ENCODE results near the gene RGMA. TPM values are rescaled to one million over a fixed set of nuclear protein-coding genes. Genes with fewer than 3 reads are reported as not detected.
A peak's percentile ranks its signal among the peaks of the same experiment; 100 is the strongest.

RGMA gene
- total RNA-seq, 2 experiments from 2014 or later = 0.12 to 0.21 TPM

GRCh38 chr15:93088200-93088980 lies 621 bp downstream of the RGMA start:
- H3K27me3 Mint-ChIP-seq = peaks cover 54% of the 10 kb centered on the region
- POLR2A ChIA-PET = interaction anchor here (0.6 to 1.2 kb wide), 2 partner anchors 29 to 78 kb away, joined by 3 read pairs; no protein-coding TSS in a partner anchor
- peaks cover 12% of the 10 kb centered on the region for H3K4me1 Mint-ChIP-seq (ENCODE audit: low read depth)
- no peak overlapping the region for H3K27ac Mint-ChIP-seq
- no peaks in the 10 kb centered on the region for H3K36me3 Mint-ChIP-seq
- H3K9me3 Mint-ChIP-seq = no peaks in the 10 kb centered on the region
- CTCF ChIA-PET = interaction anchor here (0.5 to 2.5 kb wide), 39 partner anchors 10 to 1491 kb away, joined by 3 to 29 read pairs (median 5); no protein-coding TSS in a partner anchor
- DNase-seq = peak; percentile 19
- peak overlapping the region; percentile 67 for H3K4me3 Mint-ChIP-seq
- intact Hi-C loops (cut with micrococcal nuclease) = loop anchor here (5.0 to 10.0 kb wide), 3 partner anchors 56 to 246 kb away; no protein-coding TSS in a partner anchor

- intact Hi-C loops (cut with micrococcal nuclease) = loop anchor here (5.0 to 10.0 kb wide), 3 partner anchors 56 to 247 kb away; no protein-coding TSS in a partner anchor
- DNase-seq = peak; percentile 83
- H3K4me1 Mint-ChIP-seq (ENCODE audit: low read depth) = peaks cover 12% of the 10 kb centered on the region
- POLR2A ChIA-PET = interaction anchor here (0.6 to 1.2 kb wide), 2 partner anchors 29 to 79 kb away, joined by 3 read pairs; no protein-coding TSS in a partner anchor
- peaks cover 54% of the 10 kb centered on the region for H3K27me3 Mint-ChIP-seq
- H3K27ac Mint-ChIP-seq = no peak overlapping the region
- CTCF ChIA-PET = interaction anchor here (0.5 to 2.5 kb wide), 49 partner anchors 9 to 1236 kb away, joined by 3 to 29 read pairs (median 4); no protein-coding TSS in a partner anchor
- H3K4me3 Mint-ChIP-seq = peak overlapping the region; percentile 67
- no peaks in the 10 kb centered on the region for H3K36me3 Mint-ChIP-seq
- no peaks in the 10 kb centered on the region for H3K9me3 Mint-ChIP-seq
Measured at GRCh38 chr15:93087825-93088199, 1.2 kb downstream of the RGMA start.

- Mint-ChIP-seq H3K36me3 (no peaks in the 10 kb centered on the region), H3K9me3 (no peaks in the 10 kb centered on the region), H3K27me3 (peaks cover 57% of the 10 kb centered on the region), H3K4me3 (no peak overlapping the region), H3K4me1 (ENCODE audit: low read depth) (peaks cover 12% of the 10 kb centered on the region), H3K27ac (no peak overlapping the region)
- ChIA-PET POLR2A (no interaction called here), CTCF (interaction anchor here (0.5 to 2.5 kb wide), 3 partner anchors 10 to 37 kb away, joined by 3 to 12 read pairs (median 3); no protein-coding TSS in a partner anchor)
- intact Hi-C loops (cut with micrococcal nuclease) = loop anchor here (5.0 to 10.0 kb wide), 3 partner anchors 54 to 248 kb away; no protein-coding TSS in a partner anchor
- DNase-seq = no peak
Measured at GRCh38 chr15:93086791-93087190, 2.2 kb downstream of the RGMA start.

GRCh38 chr15:93085692-93086091 lies 3.3 kb downstream of the RGMA start:
- H3K36me3 Mint-ChIP-seq = no peaks in the 10 kb centered on the region
- ChIA-PET POLR2A (no interaction called here), CTCF (no interaction called here)
- H3K9me3 Mint-ChIP-seq = no peaks in the 10 kb centered on the region
- no peak overlapping the region for H3K4me3 Mint-ChIP-seq
- intact Hi-C loops (cut with micrococcal nuclease) = loop anchor here (5.0 to 10.0 kb wide), 3 partner anchors 53 to 249 kb away; no protein-coding TSS in a partner anchor
- H3K27ac Mint-ChIP-seq = no peak overlapping the region
- DNase-seq = no peak
- H3K4me1 Mint-ChIP-seq (ENCODE audit: low read depth) = peaks cover 12% of the 10 kb centered on the region
- peaks cover 62% of the 10 kb centered on the region for H3K27me3 Mint-ChIP-seq

GRCh38 chr15:93082861-93083260 lies 6.2 kb downstream of the RGMA start:
- ChIA-PET POLR2A (no interaction called here), CTCF (interaction anchor here (0.6 to 1.5 kb wide), 2 partner anchors 260 to 1037 kb away, joined by 3 to 4 read pairs; no protein-coding TSS in a partner anchor)
- Mint-ChIP-seq H3K27me3 (peaks cover 50% of the 10 kb centered on the region), H3K9me3 (no peaks in the 10 kb centered on the region), H3K4me3 (no peak overlapping the region), H3K27ac (no peak overlapping the region), H3K36me3 (no peaks in the 10 kb centered on the region), H3K4me1 (ENCODE audit: low read depth) (peaks cover 5% of the 10 kb centered on the region)
- DNase-seq = no peak
- intact Hi-C loops (cut with micrococcal nuclease) = loop anchor here (10.0 kb wide), 2 partner anchors 142 to 252 kb away; no protein-coding TSS in a partner anchor

GRCh38 chr15:93081399-93081798 lies 7.6 kb downstream of the RGMA start:
- Mint-ChIP-seq H3K27me3 (peaks cover 38% of the 10 kb centered on the region), H3K4me1 (ENCODE audit: low read depth) (no peaks in the 10 kb centered on the region), H3K36me3 (no peaks in the 10 kb centered on the region), H3K9me3 (no peaks in the 10 kb centered on the region), H3K4me3 (no peak overlapping the region), H3K27ac (no peak overlapping the region)
- POLR2A ChIA-PET = no interaction called here
- intact Hi-C loops (cut with micrococcal nuclease) = loop anchor here (10.0 kb wide), 2 partner anchors 143 to 253 kb away; no protein-coding TSS in a partner anchor
- CTCF ChIA-PET = interaction anchor here (0.6 kb wide), 1 partner anchor 11 kb away, joined by 3 read pairs; no protein-coding TSS in a partner anchor
- no peak for DNase-seq

GRCh38 chr15:93080451-93080850 lies 8.6 kb downstream of the RGMA start:
- CTCF ChIA-PET = no interaction called here
- H3K4me3 Mint-ChIP-seq = no peak overlapping the region

GRCh38 chr15:93076875-93077274 lies 12.1 kb downstream of the RGMA start:
- no peaks in the 10 kb centered on the region for H3K9me3 Mint-ChIP-seq
- CTCF ChIA-PET = interaction anchor here (1.9 to 2.4 kb wide), 2 partner anchors 11 to 279 kb away, joined by 7 to 12 read pairs; partner anchors contain the start of gene RGMA
- peaks cover 8% of the 10 kb centered on the region for H3K4me1 Mint-ChIP-seq (ENCODE audit: low read depth)
- H3K4me3 Mint-ChIP-seq = no peak overlapping the region
- H3K27me3 Mint-ChIP-seq = peaks cover 47% of the 10 kb centered on the region
- POLR2A ChIA-PET = no interaction called here
- H3K27ac Mint-ChIP-seq = no peak overlapping the region
- H3K36me3 Mint-ChIP-seq = no peaks in the 10 kb centered on the region
- DNase-seq = no peak
- intact Hi-C loops (cut with micrococcal nuclease) = no loop called here

More at GRCh38 chr15:93080451-93080850, 8.6 kb downstream of the RGMA start:
- H3K27me3 Mint-ChIP-seq = peaks cover 34% of the 10 kb centered on the region
- H3K36me3 Mint-ChIP-seq = no peaks in the 10 kb centered on the region
- no peaks in the 10 kb centered on the region for H3K4me1 Mint-ChIP-seq (ENCODE audit: low read depth)
- DNase-seq = no peak
- no peak overlapping the region for H3K27ac Mint-ChIP-seq
- POLR2A ChIA-PET = no interaction called here
- H3K9me3 Mint-ChIP-seq = no peaks in the 10 kb centered on the region
- intact Hi-C loops (cut with micrococcal nuclease) = loop anchor here (10.0 kb wide), 2 partner anchors 144 to 254 kb away; no protein-coding TSS in a partner anchor

GRCh38 chr15:93076217-93076616 lies 12.8 kb downstream of the RGMA start:
- H3K27ac Mint-ChIP-seq = no peak overlapping the region
- POLR2A ChIA-PET = no interaction called here
- CTCF ChIA-PET = interaction anchor here (1.9 to 2.4 kb wide), 2 partner anchors 12 to 279 kb away, joined by 7 to 12 read pairs; partner anchors contain the start of gene RGMA
- DNase-seq = no peak
- peaks cover 50% of the 10 kb centered on the region for H3K27me3 Mint-ChIP-seq
- no peak overlapping the region for H3K4me3 Mint-ChIP-seq
- intact Hi-C loops (cut with micrococcal nuclease) = no loop called here
- no peaks in the 10 kb centered on the region for H3K36me3 Mint-ChIP-seq
- no peaks in the 10 kb centered on the region for H3K9me3 Mint-ChIP-seq
- H3K4me1 Mint-ChIP-seq (ENCODE audit: low read depth) = peaks cover 10% of the 10 kb centered on the region

GRCh38 chr15:93074599-93074998 lies 14.4 kb downstream of the RGMA start:
- Mint-ChIP-seq H3K4me1 (ENCODE audit: low read depth) (peaks cover 10% of the 10 kb centered on the region), H3K9me3 (no peaks in the 10 kb centered on the region), H3K27ac (no peak overlapping the region), H3K27me3 (peaks cover 42% of the 10 kb centered on the region), H3K36me3 (no peaks in the 10 kb centered on the region), H3K4me3 (no peak overlapping the region)
- ChIA-PET POLR2A (no interaction called here), CTCF (no interaction called here)
- intact Hi-C loops (cut with micrococcal nuclease) = no loop called here
- DNase-seq = no peak

- H3K9me3 Mint-ChIP-seq = no peaks in the 10 kb centered on the region
- no peak overlapping the region for H3K27ac Mint-ChIP-seq
- intact Hi-C loops (cut with micrococcal nuclease) = no loop called here
- H3K36me3 Mint-ChIP-seq = no peaks in the 10 kb centered on the region
- H3K4me1 Mint-ChIP-seq (ENCODE audit: low read depth) = peaks cover 10% of the 10 kb centered on the region
- DNase-seq = no peak
- peak overlapping the region; percentile 60 for H3K4me3 Mint-ChIP-seq
- ChIA-PET CTCF (interaction anchor here (2.6 kb wide), 1 partner anchor 14 kb away, joined by 11 read pairs; no protein-coding TSS in a partner anchor), POLR2A (no interaction called here)
- peaks cover 42% of the 10 kb centered on the region for H3K27me3 Mint-ChIP-seq
Measured at GRCh38 chr15:93073465-93073952, 15.5 kb downstream of the RGMA start.

All from activated CD4-positive, alpha-beta memory T cell treated with anti-CD3 and anti-CD28 coated beads for 36 hours (primary cell).